Nephron progenitor cell (in vitro differentiated cells): Measurements from ENCODE around the gene IL18BP.

Experiments
- DNase-seq: peaks from one replicate; pipeline ENCODE4 v3.0.0; 2021
- H3K27ac Mint-ChIP-seq: 2 replicates; pipeline ENCODE4 v1.8.0; 2021; ENCODE audit warnings: mild to moderate bottlenecking, moderate library complexity, mixed read lengths
- H3K27me3 Mint-ChIP-seq: 2 replicates; pipeline ENCODE4 v1.8.0; 2021; ENCODE audit warnings: mild to moderate bottlenecking, low read depth, mixed read lengths; ENCODE audit not compliant: poor library complexity
- H3K36me3 Mint-ChIP-seq: 2 replicates; pipeline ENCODE4 v1.8.0; 2021; ENCODE audit warnings: low read depth, mixed read lengths
- H3K4me1 Mint-ChIP-seq: 2 replicates; pipeline ENCODE4 v1.8.0; 2021; ENCODE audit warnings: mixed read lengths
- H3K4me3 Mint-ChIP-seq: 2 replicates; pipeline ENCODE4 v1.8.0; 2021; ENCODE audit warnings: mild to moderate bottlenecking, moderate library complexity, mixed read lengths
- H3K9me3 Mint-ChIP-seq: 2 replicates; pipeline ENCODE4 v1.8.0; 2021; ENCODE audit warnings: mild to moderate bottlenecking, moderate library complexity, mixed read lengths
- CTCF ChIP-seq: fragments of 200-600 bp; sonication (generic); IDR thresholded peaks from 2 replicates; pipeline ENCODE4 v1.5.0; 2021; ENCODE audit warnings: antibody characterized with exemption

The IL18BP gene

GRCh38 chr11:72039031-72039855, 40.5 kb downstream of the IL18BP start:
- no peaks in the 10 kb centered on the region for H3K9me3 Mint-ChIP-seq
- TF ChIP-seq CTCF: no peak
- DNase-seq: peak; percentile 14
- peaks cover 15% of the 10 kb centered on the region for H3K4me1 Mint-ChIP-seq
- no peaks in the 10 kb centered on the region for H3K27me3 Mint-ChIP-seq
- H3K36me3 Mint-ChIP-seq: peaks cover 21% of the 10 kb centered on the region
- H3K27ac Mint-ChIP-seq: no peak overlapping the region
- no peak overlapping the region for H3K4me3 Mint-ChIP-seq

GRCh38 chr11:72039856-72040401, 41.2 kb downstream of the IL18BP start:
- Mint-ChIP-seq H3K9me3 (no peaks in the 10 kb centered on the region), H3K27me3 (no peaks in the 10 kb centered on the region), H3K4me3 (no peak overlapping the region), H3K27ac (no peak overlapping the region), H3K36me3 (peaks cover 18% of the 10 kb centered on the region), H3K4me1 (peaks cover 17% of the 10 kb centered on the region)
- no peak for TF ChIP-seq CTCF
- no peak for DNase-seq

GRCh38 chr11:72040491-72041363, 42.0 kb downstream of the IL18BP start:
- H3K36me3 Mint-ChIP-seq: peaks cover 10% of the 10 kb centered on the region
- no peaks in the 10 kb centered on the region for H3K9me3 Mint-ChIP-seq
- H3K4me1 Mint-ChIP-seq: peaks cover 19% of the 10 kb centered on the region
- H3K4me3 Mint-ChIP-seq: no peak overlapping the region
- H3K27me3 Mint-ChIP-seq: no peaks in the 10 kb centered on the region
- no peak for TF ChIP-seq CTCF
- DNase-seq: peak; percentile 74
- no peak overlapping the region for H3K27ac Mint-ChIP-seq

GRCh38 chr11:72041364-72042063, 42.8 kb downstream of the IL18BP start:
- Mint-ChIP-seq H3K27me3 (no peaks in the 10 kb centered on the region), H3K9me3 (no peaks in the 10 kb centered on the region), H3K4me3 (no peak overlapping the region), H3K36me3 (peaks cover 9% of the 10 kb centered on the region), H3K27ac (no peak overlapping the region), H3K4me1 (peaks cover 18% of the 10 kb centered on the region)
- DNase-seq: peak; percentile 52
- no peak for TF ChIP-seq CTCF

- no peak for TF ChIP-seq CTCF
- Mint-ChIP-seq H3K27ac (no peak overlapping the region), H3K27me3 (no peaks in the 10 kb centered on the region), H3K36me3 (peaks cover 5% of the 10 kb centered on the region), H3K9me3 (no peaks in the 10 kb centered on the region), H3K4me3 (no peak overlapping the region), H3K4me1 (peaks cover 11% of the 10 kb centered on the region)
- DNase-seq: no peak
Measured at GRCh38 chr11:72042064-72042745, 43.5 kb downstream of the IL18BP start.
